ENCODE results near the gene SNX9. TPM values are rescaled to one million over a fixed set of nuclear protein-coding genes. Genes with fewer than 3 reads are reported as not detected.
A peak's percentile ranks its signal among the peaks of the same experiment; 100 is the strongest.

Gene SNX9
- total and polyA plus RNA-seq, 2 of the 4 experiments (the other 2 are of a cell fraction), result 35.3 to 41.2 TPM

DNA sequence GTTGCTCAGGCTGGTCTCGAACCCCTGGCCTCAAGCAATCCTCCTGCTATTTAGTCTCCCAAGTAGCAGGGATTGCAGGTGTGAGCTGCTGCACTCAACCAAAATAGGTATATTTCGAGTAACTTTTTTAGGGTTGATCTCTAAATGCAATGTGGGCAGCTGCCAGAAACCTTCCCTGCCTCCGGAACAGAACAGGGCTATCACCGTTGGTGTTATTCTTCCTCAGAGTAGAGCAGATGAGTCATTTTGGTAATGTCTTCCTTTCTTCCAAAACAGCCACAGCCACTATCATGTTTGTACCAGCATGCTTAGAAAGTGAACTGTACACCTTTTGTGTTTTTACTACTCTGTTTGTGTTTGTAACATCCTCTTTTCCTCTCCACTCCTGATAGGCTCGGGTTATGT lies 44.1 kb downstream of the SNX9 start:
- in situ Hi-C loops (cut with MboI; ENCODE audit: low sequenced_read_pairs) (no loop called here), dilution Hi-C loops (cut with HindIII; ENCODE audit: low sequenced_read_pairs, unreplicated experiment) (no loop called here), intact Hi-C loops (cut with micrococcal nuclease) (no loop called here)
- peak overlapping the region; percentile 44; the same call in 1 of the 2 replicates for H3K23ac ChIP-seq (ENCODE audit: low read depth, low read length)
- no peak overlapping the region for H4K8ac ChIP-seq (ENCODE audit: low read depth in 2 of 2, low read length in 2 of 2)
- DNase-seq (peak; percentile 67), ATAC-seq (ENCODE audit: low read depth) (peak; percentile 68; the same call in 1 of the 2 replicates)
- H3K4me3 ChIP-seq (ENCODE audit: insufficient read depth, low read depth, low read length), result no peak overlapping the region
- no CpG with 5 or more reads among the region's 5 CpGs for WGBS, 2 experiments (ENCODE audit: extremely low coverage in 2 of 2, insufficient read length in 1 of 2)
- H2AK9ac ChIP-seq (replicated peaks; ENCODE audit: low read depth, low read length, poor library complexity), result no peak overlapping the region
- no peak overlapping the region for H4K5ac ChIP-seq (ENCODE audit: low read depth, low read length)
- no peaks in the 10 kb centered on the region for H3K9me3 ChIP-seq (ENCODE audit: control insufficient read depth, insufficient read depth, low read length)
- peak overlapping the region; percentile 31; the same call in 1 of the 2 replicates for H3K4ac ChIP-seq (ENCODE audit: low read depth, low read length)
- H3K79me1 ChIP-seq (ENCODE audit: low read depth in 1 of 2, low read length in 2 of 2), result peaks cover 31 to 74% of the 10 kb centered on the region in 2 experiments
- H2BK5ac ChIP-seq (ENCODE audit: low read depth, low read length, poor library complexity, severe bottlenecking), result peak overlapping the region; percentile 3
- peaks cover 17% of the 10 kb centered on the region for H3K4me1 ChIP-seq (ENCODE audit: control insufficient read depth, insufficient read depth, low read length)
- no peak overlapping the region for H3K9ac ChIP-seq (ENCODE audit: low read depth, low read length)
- no peak overlapping the region for H3K4me2 ChIP-seq (ENCODE audit: low read depth, low read length)
- no peak overlapping the region for H3K27ac ChIP-seq (ENCODE audit: insufficient read depth, low read length)
- peaks cover 27% of the 10 kb centered on the region for H3K9me1 ChIP-seq (ENCODE audit: insufficient read depth, low read length)
- H4K91ac ChIP-seq (ENCODE audit: insufficient read depth, low read depth, low read length), result no peak overlapping the region
- no peaks in the 10 kb centered on the region for H3K27me3 ChIP-seq (ENCODE audit: control insufficient read depth, insufficient read depth, low read length)
- peaks cover 52% of the 10 kb centered on the region for H4K20me1 ChIP-seq (ENCODE audit: insufficient read depth, low read length)
- ChIA-PET POLR2A (ENCODE audit: unreplicated experiment) (no interaction called here), CTCF (interaction anchor here (0.6 kb wide), 1 partner anchor 13 kb away, joined by 3 read pairs; no protein-coding TSS in a partner anchor)
- no peak overlapping the region for H3K14ac ChIP-seq (replicated peaks; ENCODE audit: low read depth, low read length)
- H2BK20ac ChIP-seq (ENCODE audit: low read depth, low read length), result no peak overlapping the region
- H2AK5ac ChIP-seq (ENCODE audit: low read depth, low read length), result no peak overlapping the region
- H3K36me3 ChIP-seq (ENCODE audit: control insufficient read depth, insufficient read depth, low read length), result peaks cover 23% of the 10 kb centered on the region
- 0 out of 2 replicates have a peak, but pooled peaks have one; percentile 21 for TF ChIP-seq FOS (IDR thresholded peaks at IDR 0.05; ENCODE audit: low read depth, low read length)
- no peak for TF ChIP-seq MXI1 (IDR thresholded peaks at IDR 0.05; ENCODE audit: borderline replicate concordance, low read depth, low read length)
- H3K56ac ChIP-seq (ENCODE audit: extremely low read depth, insufficient read depth, low read length), result no peak overlapping the region
- no peak overlapping the region for H3K18ac ChIP-seq (ENCODE audit: low read depth, low read length)
- H2BK15ac ChIP-seq (ENCODE audit: low read depth, low read length), result no peak overlapping the region
- no peak overlapping the region for H2BK120ac ChIP-seq (ENCODE audit: low read depth, low read length)
- BruUV-seq (replicated peaks), result no TSS peak
- H2AFZ ChIP-seq (replicated peaks; ENCODE audit: low read length, poor library complexity), result no peak overlapping the region

Measured in IMR-90 (cell line).